22Rv1 (cell line): ENCODE measurements around the gene CD46.

Source experiments
- H3K27ac ChIP-seq: fragments of 450-650 bp; 2 replicates; pipeline ENCODE4 v1.5.1; 2017
- CTCF ChIP-seq: fragments of 450-650 bp; IDR thresholded peaks from 2 replicates; pipeline ENCODE4 v1.5.1; 2017; ENCODE audit warnings: mild to moderate bottlenecking
- ZFX ChIP-seq: fragments of 450-650 bp; IDR thresholded peaks from 2 replicates; pipeline ENCODE4 v1.6.1; 2017; ENCODE audit warnings: antibody characterized with exemption, borderline replicate concordance

Gene CD46

GRCh38 chr1:207820568-207821463 is 69.0 kb downstream of the CD46 start:
- H3K27ac ChIP-seq, result peak overlapping the region; percentile 17; the same call in 1 of the 2 replicates

GRCh38 chr1:207821464-207822045 is 69.7 kb downstream of the CD46 start:
- no peak overlapping the region for H3K27ac ChIP-seq
- no peak for TF ChIP-seq ZFX
- no peak for TF ChIP-seq CTCF

More at GRCh38 chr1:207820568-207821463, 69.0 kb downstream of the CD46 start:
- TF ChIP-seq CTCF, result no peak
- no peak for TF ChIP-seq ZFX

GRCh38 chr1:207822124-207822601 is 70.3 kb downstream of the CD46 start:
- H3K27ac ChIP-seq, result peak overlapping the region; percentile 88
- TF ChIP-seq CTCF (no peak), ZFX (no peak)

GRCh38 chr1:207822602-207823451 is 71.0 kb downstream of the CD46 start:
- TF ChIP-seq CTCF, result no peak
- TF ChIP-seq ZFX, result no peak
- peak overlapping the region; percentile 88 for H3K27ac ChIP-seq

- TF ChIP-seq ZFX, result no peak
- no peak for TF ChIP-seq CTCF
- H3K27ac ChIP-seq, result peak overlapping the region; percentile 88
These were observed 71.7 kb downstream of the CD46 start for GRCh38 chr1:207823531-207823879.

- H3K27ac ChIP-seq, result peak overlapping the region; percentile 88
- TF ChIP-seq CTCF (peak; percentile 72), ZFX (no peak)
These were observed 72.2 kb downstream of the CD46 start for GRCh38 chr1:207823880-207824566.
